GM21515 (cell line): ENCODE data around the gene HES6.

Experiments
- ATAC-seq: cut with Tn5 transposase; IDR thresholded peaks from one replicate; pipeline ENCODE4 v1.9.1; 2021; ENCODE audit not compliant: unreplicated experiment

Gene HES6

DNA sequence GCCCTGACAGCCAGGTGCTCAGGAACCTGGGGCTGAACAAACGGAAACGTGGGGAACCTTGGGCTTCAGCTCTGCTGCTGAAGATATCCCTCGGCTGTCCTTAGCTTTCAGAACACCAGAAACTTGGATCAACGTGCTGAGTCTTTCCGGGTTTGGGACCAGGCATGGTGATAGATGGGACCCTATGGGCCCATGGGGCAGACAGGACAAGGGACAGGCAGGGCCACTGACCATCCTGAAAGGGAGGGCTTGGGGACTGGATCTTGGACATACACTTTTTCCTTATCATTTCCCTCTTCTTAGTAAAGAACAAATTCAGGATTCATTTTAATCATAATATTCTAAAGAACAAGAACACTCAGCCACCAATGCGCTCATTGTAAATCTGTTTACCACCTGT lies 16.3 kb upstream of the HES6 start:
- ATAC-seq = no peak

DNA sequence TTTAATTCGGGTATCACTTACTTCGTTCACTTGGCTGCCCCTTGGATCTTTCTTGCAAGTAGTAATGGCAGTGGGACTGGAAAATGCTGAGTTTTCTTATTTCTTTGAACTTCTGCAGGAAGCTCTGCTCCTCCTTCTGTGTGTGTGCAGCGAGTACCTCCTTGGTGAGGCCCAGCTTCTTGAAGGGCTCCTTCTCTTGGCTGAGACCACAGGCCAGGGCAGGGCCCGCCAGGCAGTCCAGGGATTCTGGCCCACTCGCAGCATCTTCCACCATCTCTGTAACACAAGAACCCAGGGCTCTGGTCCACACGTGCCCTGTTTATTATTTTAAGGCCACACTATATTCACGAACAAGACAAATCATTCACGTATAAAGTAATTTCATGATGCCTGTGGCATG lies 15.8 kb upstream of the HES6 start:
- ATAC-seq = no peak

DNA sequence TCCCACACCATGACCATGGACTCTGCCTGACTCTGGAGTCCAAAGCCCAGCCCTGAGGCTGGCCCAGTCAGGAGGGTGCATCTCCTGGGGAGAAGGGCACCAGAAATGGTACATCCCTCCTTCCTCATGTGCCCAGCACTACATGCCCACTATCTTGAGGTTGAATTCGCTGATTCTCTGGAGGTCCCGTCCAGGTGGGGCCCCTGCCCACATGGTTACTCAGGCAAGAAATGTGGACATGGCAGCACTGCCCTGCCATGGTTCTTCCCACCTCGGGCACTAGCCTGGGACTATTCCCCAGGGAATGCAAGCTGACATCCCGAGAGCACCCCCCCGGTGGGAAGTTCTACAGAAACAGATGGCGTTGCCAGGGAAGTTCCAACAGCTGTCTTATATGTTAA lies 15.3 kb upstream of the HES6 start:
- ATAC-seq = no peak

- ATAC-seq = no peak
Measured at GRCh38 chr2:238254095-238254723, 14.4 kb upstream of the HES6 start.

- ATAC-seq = no peak
Measured at GRCh38 chr2:238252766-238253630, 13.2 kb upstream of the HES6 start.

- ATAC-seq = no peak
Measured at GRCh38 chr2:238251986-238252385, 12.1 kb upstream of the HES6 start.

DNA sequence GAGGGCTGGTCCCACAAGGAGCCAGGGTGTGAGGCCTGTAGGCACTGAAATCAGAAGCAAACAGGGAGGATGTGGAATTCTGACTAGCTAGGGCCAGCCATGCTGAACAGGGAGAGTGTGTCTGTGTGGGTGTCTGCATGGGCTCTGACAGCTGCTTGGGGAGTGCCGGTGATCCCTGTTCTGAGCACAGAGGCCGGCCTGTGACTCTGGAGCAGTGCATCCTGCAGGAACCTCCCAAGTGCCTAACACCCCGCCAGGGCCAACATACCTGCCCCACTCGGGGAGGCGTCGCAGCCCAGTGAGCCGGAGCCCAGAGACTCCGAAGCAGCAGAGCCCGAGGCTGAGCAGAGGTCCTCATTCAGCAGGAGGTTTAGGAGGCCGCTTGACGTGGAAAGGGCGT lies 11.5 kb upstream of the HES6 start:
- no peak for ATAC-seq

DNA sequence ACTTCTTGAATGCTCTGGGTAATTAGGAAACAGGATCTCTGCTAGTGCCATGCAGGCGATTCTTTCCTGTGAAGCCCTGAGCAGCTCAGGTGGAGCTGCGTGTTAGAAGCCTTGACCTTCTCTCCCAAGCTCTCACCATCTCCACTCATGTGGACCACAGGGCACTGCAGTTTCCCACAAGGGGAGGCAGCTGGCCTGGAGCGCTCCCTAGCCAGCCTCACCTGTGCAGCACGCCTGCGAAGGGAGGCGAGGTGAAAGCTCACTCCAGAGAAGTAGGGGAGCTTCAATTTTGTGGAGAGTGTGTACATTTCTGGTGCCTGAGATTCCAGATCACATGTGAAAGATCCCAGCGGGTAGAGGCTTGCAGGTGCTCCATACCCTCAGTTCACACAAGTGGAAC lies 11.1 kb upstream of the HES6 start:
- no peak for ATAC-seq

DNA sequence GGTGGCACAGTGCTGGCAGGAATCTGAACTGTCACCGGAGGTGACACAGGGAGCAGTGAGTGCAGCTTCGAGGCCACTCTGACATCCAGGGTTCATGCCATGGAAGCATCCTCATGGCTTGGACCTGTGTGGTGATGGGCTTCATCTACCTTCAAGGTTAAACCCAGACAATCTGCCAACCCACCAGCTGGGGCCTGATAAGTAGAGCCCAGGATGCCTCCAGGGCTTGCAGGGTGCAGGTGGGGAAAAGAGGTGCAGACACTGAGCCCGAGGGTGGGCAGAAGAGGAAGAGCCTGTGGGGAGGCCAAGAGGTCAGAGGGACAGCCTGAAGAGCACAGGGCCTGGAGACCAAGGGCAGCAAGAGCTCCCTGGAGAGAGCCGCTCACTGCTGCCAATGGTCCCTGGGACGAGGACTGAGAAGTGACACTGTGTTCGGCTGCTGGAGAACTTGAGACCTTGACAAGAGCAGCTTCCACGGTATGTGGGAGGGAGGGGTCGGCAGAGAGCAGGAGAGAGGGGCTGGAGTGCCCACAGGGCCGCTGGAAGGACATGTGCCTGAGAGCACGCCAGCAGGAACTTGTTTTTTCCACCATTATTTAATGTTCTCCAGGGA lies 8.1 kb upstream of the HES6 start:
- ATAC-seq = no peak

GRCh38 chr2:238247002-238247822 lies 7.4 kb upstream of the HES6 start:
- ATAC-seq = no peak

DNA sequence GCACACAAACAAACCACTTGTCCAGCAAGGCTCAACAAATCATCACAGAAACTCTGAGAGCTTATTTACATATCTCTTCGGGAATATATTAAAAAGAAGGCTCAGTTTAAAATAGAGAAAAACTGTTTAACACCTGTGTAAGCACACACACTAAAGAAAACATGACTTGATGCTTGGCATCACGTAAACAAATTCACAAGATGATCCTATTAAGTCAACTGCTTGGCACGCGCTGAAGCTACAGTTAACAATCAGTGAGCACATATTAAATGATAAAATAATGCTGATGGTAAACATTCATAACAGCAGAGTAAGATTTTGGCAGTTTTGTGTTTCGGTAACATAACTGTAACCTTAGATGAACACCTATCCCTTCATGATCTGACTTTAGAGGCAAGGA lies 4.3 kb upstream of the HES6 start:
- no peak for ATAC-seq

DNA sequence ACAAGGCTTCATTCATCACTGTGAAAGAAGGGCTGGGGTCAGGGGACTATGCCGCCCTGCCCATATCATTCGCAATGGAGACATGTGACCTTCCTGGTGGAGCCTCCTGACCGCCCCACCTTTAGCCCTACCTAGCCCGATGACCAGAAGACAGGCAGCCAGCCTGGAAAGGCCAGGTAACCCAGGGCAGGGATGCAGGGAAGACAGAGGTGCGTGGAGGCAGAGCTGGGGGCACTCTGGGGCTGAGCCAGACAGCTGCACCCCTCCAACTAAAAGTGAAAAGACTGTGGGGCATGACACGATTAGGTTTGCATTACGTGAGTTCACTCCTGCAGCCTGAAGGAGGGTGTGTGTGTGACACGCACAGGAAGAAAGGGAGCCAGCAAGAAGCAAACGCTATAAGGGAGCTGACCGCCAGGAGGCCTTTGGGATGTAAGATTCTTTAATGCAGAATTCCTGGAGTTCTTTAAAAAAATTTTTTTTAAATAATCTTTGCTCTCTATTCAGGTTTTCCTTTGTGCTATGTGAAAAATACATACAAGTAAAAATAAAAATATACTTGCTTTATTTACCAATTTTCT lies 3.7 kb upstream of the HES6 start:
- no peak for ATAC-seq

DNA sequence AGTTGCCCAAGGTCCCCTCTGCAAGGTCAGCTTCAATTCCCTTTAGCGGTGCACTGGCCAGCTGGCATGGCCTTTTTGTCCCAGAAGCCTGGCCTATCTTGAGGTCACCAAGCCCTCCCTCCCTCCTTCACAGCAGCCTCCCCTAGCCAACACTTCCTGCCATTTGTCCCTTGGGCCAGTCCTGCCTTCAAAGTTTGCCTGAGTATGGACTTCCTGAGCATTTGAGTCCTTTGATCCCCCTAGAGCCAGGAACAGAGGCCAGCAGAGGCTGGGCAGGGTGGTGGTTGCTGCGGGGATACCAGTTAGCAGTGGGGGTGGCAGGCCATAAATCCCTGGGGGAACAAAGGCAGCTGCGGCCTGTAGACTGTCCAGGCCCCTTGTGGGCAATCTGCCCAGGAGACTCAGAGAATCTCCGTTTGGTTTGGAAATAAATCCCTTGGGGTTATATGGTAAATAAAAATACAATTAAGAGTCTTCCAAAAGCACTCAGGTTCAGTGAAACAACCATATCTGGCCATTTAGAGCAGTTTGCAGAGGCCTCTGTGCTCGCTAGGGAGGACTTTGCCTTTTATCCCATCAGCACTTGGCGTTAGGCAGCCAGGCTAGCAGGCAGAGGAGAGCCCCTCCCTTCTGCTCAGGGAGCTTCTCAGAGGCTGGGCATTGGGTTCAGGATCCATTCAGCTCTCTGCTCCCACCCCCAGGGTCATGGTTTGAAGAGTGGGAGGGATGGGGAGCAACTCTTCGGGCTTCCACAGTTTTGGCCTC lies 3.1 kb upstream of the HES6 start:
- ATAC-seq = no peak

DNA sequence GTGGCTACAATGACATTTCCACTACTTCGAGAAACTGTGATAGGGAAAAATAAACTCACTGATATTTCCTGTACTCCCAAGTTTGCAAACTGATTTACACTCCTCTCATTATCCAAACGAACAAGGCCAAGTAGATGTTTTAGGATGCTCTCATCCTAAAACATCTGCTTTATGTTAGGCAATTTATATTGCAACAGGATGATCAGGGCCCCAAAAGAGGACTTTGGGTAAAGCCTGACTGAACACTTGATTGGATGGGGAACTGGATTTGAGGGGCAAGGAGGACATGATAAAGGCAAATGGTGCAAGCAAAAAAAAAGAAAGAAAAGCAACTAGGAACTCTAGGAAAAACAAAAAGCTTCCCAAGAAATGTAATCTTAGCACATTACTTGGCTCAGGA lies 2.1 kb upstream of the HES6 start:
- ATAC-seq = no peak

- no peak for ATAC-seq
Measured at GRCh38 chr2:238240757-238241711, 1.2 kb upstream of the HES6 start.

DNA sequence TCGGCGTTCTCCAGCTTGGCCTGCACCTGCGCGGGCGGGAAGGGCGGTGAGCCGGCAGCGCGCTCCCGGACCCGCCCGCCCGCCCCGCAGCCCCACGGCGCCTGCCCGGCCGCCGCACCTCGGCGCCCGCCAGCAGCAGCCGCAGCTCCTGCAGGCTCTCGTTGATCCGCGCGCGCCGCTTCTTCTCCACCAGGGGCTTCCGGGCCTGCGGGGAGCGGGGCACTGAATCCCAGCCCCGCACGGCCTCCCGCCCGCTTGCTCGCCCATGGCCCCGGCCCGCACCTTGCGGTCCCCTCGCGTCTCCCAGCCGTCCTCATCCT lies 335 bp downstream of the HES6 start:
- peak; percentile 29 for ATAC-seq

- no peak for ATAC-seq
Measured at GRCh38 chr2:238238766-238239542, 884 bp downstream of the HES6 start.

- no peak for ATAC-seq
Measured at GRCh38 chr2:238238311-238238765, 1.5 kb downstream of the HES6 start.
